MM.1S (cell line): Measurements from ENCODE around the gene FRY.

Experiments
- DNase-seq: peaks from one replicate; pipeline ENCODE4 v3.0.0-alpha.2; 2015
- H2AFZ ChIP-seq: fragments of 300-600 bp; sonication (generic); 2 replicates; pipeline ENCODE4 v1.6.0; 2016; ENCODE audit warnings: antibody characterized with exemption, low read length
- H3F3A ChIP-seq: fragments of 300-600 bp; sonication (generic); 2 replicates; pipeline ENCODE4 v1.6.1; 2016; ENCODE audit warnings: mild to moderate bottlenecking, antibody characterized with exemption, low read length, moderate library complexity, mixed read lengths; ENCODE audit not compliant: insufficient read depth
- H3K27ac ChIP-seq: fragments of 300-600 bp; sonication (generic); 2 replicates; pipeline ENCODE4 v1.5.1; 2016; ENCODE audit warnings: mild to moderate bottlenecking, low read length
- H3K27me3 ChIP-seq: fragments of 300-600 bp; sonication (generic); replicated peaks from 2 replicates; pipeline ENCODE4 v1.6.0; 2016; ENCODE audit warnings: low read length; ENCODE audit not compliant: insufficient read depth
- H3K36me3 ChIP-seq: fragments of 300-600 bp; sonication (generic); replicated peaks from 2 replicates; pipeline ENCODE4 v1.6.1; 2016; ENCODE audit warnings: mild to moderate bottlenecking, low read length, mixed read lengths; ENCODE audit not compliant: insufficient read depth
- H3K4me1 ChIP-seq: fragments of 300-600 bp; sonication (generic); 2 replicates; pipeline ENCODE4 v1.6.1; 2016; ENCODE audit warnings: low read length, mixed read lengths
- H3K4me2 ChIP-seq: fragments of 300-600 bp; sonication (generic); 2 replicates; pipeline ENCODE4 v1.6.0; 2016; ENCODE audit warnings: low read depth, low read length
- H3K4me3 ChIP-seq: fragments of 300-600 bp; sonication (generic); 2 replicates; pipeline ENCODE4 v1.5.1; 2016; ENCODE audit warnings: low read length, mixed read lengths
- H3K79me2 ChIP-seq: fragments of 300-600 bp; sonication (generic); 2 replicates; pipeline ENCODE4 v1.6.1; 2016; ENCODE audit warnings: mixed run types, low read length, mixed read lengths
- H3K9ac ChIP-seq: fragments of 300-600 bp; sonication (generic); 2 replicates; pipeline ENCODE4 v1.6.1; 2016; ENCODE audit warnings: low read length, mixed read lengths
- H3K9me2 ChIP-seq: fragments of 300-600 bp; sonication (generic); replicated peaks from 2 replicates; pipeline ENCODE4 v1.6.1; 2016; ENCODE audit warnings: mild to moderate bottlenecking, low read length, mixed read lengths; ENCODE audit not compliant: insufficient read depth
- H3K9me3 ChIP-seq: fragments of 300-600 bp; sonication (generic); replicated peaks from 2 replicates; pipeline ENCODE4 v1.6.1; 2016; ENCODE audit warnings: mild to moderate bottlenecking, low read length, mixed read lengths; ENCODE audit not compliant: insufficient read depth
- H4K20me1 ChIP-seq: fragments of 300-600 bp; sonication (generic); 2 replicates; pipeline ENCODE4 v1.6.1; 2016; ENCODE audit warnings: mild to moderate bottlenecking, low read length, moderate library complexity, mixed read lengths; ENCODE audit not compliant: insufficient read depth
- EZH2 ChIP-seq: fragments of 300-600 bp; sonication (generic); optimal IDR thresholded peaks from 2 replicates; pipeline ENCODE3; 2017; ENCODE audit warnings: low read depth, mild to moderate bottlenecking, antibody characterized with exemption, low read length, mixed read lengths
- EZH2phosphoT487 ChIP-seq: fragments of 300-600 bp; sonication (generic); IDR thresholded peaks from 2 replicates; pipeline ENCODE4 v1.6.1; 2018; ENCODE audit warnings: antibody characterized with exemption, low read length
- TF ChIP-seq, protein P1 (sequence below): fragments of 300-600 bp; sonication (generic); IDR thresholded peaks from 2 replicates; pipeline ENCODE4 v1.5.1; 2016; ENCODE audit warnings: antibody characterized with exemption, low read length, mixed read lengths

The FRY gene

DNA sequence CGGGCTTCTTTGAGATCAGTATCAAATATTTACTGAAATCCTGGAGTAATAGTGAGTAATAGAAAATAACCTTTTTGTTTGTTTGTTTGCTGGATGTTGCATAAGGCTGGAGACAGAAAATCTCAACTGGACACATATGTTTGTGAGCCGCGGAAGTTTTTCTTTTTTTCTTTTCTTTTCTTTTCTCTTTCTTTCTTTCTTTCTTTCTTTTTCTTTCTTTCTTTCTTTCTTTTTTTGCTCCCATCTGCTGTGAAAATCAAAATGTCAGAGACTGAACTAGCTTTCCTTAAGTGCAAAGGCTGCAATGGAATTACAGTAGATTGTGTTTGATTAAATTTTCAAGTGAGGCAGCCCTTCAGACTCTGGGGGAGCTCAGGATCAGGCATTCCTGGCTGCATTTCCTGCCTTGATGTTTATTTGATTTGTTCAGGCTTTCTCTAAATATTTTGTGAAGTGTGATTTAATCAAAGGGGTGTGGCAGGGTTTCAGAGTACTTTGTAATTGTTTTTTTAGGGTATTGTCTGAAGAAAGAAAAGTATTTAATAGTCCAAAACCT lies 319 bp downstream of the FRY start:
- H4K20me1 ChIP-seq: no peaks in the 10 kb centered on the region
- H3K4me1 ChIP-seq: no peaks in the 10 kb centered on the region
- no peak for DNase-seq
- no peaks in the 10 kb centered on the region for H3K9me2 ChIP-seq
- peak overlapping the region; percentile 49; the same call in 1 of the 2 replicates for H3K9ac ChIP-seq
- H3K4me3 ChIP-seq: peak overlapping the region; percentile 73
- no peaks in the 10 kb centered on the region for H3K9me3 ChIP-seq
- H3K27me3 ChIP-seq: no peaks in the 10 kb centered on the region
- no peaks in the 10 kb centered on the region for H3F3A ChIP-seq
- H3K4me2 ChIP-seq: peak overlapping the region; percentile 62; the same call in 1 of the 2 replicates
- peak overlapping the region; percentile 83 for H2AFZ ChIP-seq
- peak overlapping the region; percentile 52; the same call in 1 of the 2 replicates for H3K27ac ChIP-seq
- no peak for TF ChIP-seq EZH2
- TF ChIP-seq, protein P1, sequence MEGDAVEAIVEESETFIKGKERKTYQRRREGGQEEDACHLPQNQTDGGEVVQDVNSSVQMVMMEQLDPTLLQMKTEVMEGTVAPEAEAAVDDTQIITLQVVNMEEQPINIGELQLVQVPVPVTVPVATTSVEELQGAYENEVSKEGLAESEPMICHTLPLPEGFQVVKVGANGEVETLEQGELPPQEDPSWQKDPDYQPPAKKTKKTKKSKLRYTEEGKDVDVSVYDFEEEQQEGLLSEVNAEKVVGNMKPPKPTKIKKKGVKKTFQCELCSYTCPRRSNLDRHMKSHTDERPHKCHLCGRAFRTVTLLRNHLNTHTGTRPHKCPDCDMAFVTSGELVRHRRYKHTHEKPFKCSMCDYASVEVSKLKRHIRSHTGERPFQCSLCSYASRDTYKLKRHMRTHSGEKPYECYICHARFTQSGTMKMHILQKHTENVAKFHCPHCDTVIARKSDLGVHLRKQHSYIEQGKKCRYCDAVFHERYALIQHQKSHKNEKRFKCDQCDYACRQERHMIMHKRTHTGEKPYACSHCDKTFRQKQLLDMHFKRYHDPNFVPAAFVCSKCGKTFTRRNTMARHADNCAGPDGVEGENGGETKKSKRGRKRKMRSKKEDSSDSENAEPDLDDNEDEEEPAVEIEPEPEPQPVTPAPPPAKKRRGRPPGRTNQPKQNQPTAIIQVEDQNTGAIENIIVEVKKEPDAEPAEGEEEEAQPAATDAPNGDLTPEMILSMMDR: no peak
- no peak for TF ChIP-seq EZH2phosphoT487
- no peaks in the 10 kb centered on the region for H3K36me3 ChIP-seq
- H3K79me2 ChIP-seq: no peaks in the 10 kb centered on the region

DNA sequence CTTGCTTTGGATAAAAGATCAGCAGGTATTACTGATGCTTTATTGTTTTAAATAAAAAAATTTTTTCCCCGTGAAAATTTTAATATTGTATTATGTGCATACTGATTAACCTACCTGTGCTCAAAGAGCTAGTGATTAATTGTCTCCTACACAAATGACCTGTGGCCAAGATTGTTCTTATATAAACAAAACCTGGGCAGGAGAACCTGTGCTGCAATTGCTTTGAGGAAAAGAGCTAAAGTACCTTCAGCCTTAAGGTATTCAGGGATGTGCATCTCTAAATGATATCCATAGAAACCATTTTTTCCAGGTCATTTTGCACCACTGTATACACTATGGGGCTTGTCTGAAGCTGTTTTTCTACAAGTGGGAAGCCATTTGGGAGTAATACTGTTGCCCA lies 1.2 kb downstream of the FRY start:
- TF ChIP-seq EZH2phosphoT487 (no peak), EZH2 (no peak)
- TF ChIP-seq, protein P1: no peak
- Histone ChIP-seq H3K4me3 (no peak overlapping the region), H3K27me3 (no peaks in the 10 kb centered on the region), H3K79me2 (no peaks in the 10 kb centered on the region), H3K36me3 (no peaks in the 10 kb centered on the region), H3K9ac (no peak overlapping the region), H3K4me2 (no peak overlapping the region), H2AFZ (no peak overlapping the region), H4K20me1 (no peaks in the 10 kb centered on the region), H3K4me1 (no peaks in the 10 kb centered on the region), H3K9me2 (no peaks in the 10 kb centered on the region), H3F3A (no peaks in the 10 kb centered on the region), H3K27ac (no peak overlapping the region), H3K9me3 (no peaks in the 10 kb centered on the region)
- DNase-seq: no peak

DNA sequence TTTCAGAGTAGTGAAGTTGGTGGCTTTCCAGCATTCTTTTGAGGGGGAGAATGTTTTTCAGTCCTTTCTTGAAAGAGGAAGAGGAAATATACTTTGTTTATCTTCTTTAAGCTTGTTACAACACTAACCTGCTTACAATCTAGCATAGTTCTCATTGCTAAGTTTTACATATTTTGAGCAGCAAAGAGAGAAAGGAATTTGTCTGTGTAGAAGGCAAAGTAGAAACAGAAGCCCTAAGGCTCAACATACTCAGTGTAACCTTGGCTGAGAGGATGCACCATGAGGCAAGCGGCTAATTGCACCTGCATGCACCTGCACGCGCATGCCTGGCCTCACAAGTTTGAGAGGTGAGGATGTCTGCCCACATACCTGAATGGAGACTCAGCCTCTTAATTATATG lies 2.2 kb downstream of the FRY start:
- no peaks in the 10 kb centered on the region for H3K79me2 ChIP-seq
- H2AFZ ChIP-seq: no peak overlapping the region
- H3K4me1 ChIP-seq: no peaks in the 10 kb centered on the region
- H3F3A ChIP-seq: no peaks in the 10 kb centered on the region
- H3K9me3 ChIP-seq: no peaks in the 10 kb centered on the region
- no peak overlapping the region for H3K4me3 ChIP-seq
- H3K27me3 ChIP-seq: no peaks in the 10 kb centered on the region
- no peak overlapping the region for H3K9ac ChIP-seq
- H3K4me2 ChIP-seq: no peak overlapping the region
- TF ChIP-seq EZH2phosphoT487 (no peak), EZH2 (no peak)
- TF ChIP-seq, protein P1: no peak
- no peak overlapping the region for H3K27ac ChIP-seq
- H3K9me2 ChIP-seq: no peaks in the 10 kb centered on the region
- H3K36me3 ChIP-seq: no peaks in the 10 kb centered on the region
- no peaks in the 10 kb centered on the region for H4K20me1 ChIP-seq
- DNase-seq: no peak
